Measurements from ENCODE around the gene CACNA2D3.

The CACNA2D3 gene

DNA sequence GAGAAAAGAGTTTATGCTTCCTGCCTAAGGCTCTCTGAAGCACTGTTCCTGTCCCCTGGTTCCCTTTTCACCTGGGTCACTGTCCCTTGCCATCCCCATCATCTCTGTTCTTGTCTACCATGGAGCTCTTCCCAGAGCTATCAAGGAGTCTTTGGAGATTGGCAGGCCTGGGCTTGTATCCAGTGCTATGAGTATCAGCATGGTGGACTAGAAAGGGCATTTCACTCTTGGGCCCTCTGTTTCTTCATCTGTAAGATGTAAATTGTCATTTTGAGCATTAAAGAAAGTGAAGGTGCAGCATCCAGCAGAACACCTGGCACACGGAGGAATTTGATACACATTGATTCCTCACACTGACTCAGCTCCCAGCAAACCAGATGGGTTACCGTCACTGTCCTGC lies 388.2 kb downstream of the CACNA2D3 start:
- DNase-seq (ENCODE audit: low read depth, low spot score) = no peak
- H3K27ac ChIP-seq = no peak overlapping the region

DNA sequence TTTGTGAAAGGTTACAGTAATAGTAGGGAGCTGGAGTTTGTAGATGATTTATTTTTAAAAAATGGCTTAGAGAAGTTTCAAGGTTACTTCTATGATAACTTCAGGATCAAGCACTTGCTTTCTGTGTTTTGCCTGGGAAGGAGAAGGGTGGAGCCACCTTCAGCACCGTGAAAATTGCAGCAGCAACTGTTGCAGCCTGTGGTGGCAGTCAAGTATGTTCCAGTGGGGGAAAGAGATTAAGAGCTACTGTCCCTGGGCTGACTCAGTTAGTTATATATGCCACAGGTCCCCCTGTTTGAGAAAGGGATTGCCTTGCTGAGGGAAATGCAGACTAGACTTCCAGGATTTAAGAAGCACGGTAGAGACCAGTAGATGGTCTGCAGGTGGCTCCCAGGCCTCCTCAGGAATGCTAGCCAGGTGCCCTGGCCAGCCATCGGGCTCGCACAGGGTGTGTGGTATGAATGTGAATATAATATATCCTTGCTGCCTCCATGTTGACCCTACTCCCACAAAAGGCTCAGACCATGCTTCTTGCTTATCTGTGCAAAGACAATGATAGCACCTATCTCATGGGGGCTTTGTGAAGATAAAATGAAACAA lies 389.5 kb downstream of the CACNA2D3 start:
- no peak for DNase-seq (ENCODE audit: low read depth, low spot score)
- no peak overlapping the region for H3K27ac ChIP-seq

DNA sequence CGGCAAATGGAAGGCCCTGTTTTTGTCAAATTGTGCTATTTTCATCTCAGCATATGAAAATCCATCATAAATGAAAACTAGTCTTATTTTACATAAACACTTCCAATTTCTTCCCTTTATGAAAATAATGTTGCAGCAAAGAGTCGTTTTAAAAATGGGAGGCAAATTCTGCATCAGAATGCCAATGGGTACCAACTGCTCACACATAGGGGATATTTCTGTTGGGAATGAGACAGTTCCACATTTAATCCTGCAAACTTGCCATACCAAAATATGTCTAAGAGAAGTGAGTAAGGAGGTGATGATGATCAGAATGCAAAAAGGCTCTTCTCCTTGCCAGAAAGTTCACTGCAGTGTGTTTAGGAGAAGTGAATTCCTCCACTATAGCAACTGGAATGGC lies 391.7 kb downstream of the CACNA2D3 start:
- H3K27ac ChIP-seq = no peak overlapping the region
- no peak for DNase-seq (ENCODE audit: low read depth, low spot score)

DNA sequence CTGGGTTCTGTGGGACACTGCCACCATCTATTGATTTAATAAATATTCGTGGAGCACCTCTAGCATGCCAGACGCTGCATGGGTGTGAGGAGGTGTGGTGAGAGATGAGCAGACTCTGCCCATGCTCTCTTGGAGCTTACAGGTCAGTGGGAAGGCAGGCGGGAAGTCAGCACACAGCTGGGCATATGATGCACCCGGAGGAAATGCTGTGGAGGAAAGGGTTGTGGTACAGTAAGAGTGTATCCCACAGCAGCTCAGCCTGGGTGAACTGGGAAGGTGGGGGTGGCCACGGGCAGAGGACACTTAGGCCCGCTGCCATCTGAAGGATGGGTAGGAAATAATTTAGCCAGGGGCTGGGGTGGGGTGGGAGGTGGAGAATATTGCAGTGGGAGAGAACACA lies 392.1 kb downstream of the CACNA2D3 start:
- DNase-seq (ENCODE audit: low read depth, low spot score) = no peak

DNA sequence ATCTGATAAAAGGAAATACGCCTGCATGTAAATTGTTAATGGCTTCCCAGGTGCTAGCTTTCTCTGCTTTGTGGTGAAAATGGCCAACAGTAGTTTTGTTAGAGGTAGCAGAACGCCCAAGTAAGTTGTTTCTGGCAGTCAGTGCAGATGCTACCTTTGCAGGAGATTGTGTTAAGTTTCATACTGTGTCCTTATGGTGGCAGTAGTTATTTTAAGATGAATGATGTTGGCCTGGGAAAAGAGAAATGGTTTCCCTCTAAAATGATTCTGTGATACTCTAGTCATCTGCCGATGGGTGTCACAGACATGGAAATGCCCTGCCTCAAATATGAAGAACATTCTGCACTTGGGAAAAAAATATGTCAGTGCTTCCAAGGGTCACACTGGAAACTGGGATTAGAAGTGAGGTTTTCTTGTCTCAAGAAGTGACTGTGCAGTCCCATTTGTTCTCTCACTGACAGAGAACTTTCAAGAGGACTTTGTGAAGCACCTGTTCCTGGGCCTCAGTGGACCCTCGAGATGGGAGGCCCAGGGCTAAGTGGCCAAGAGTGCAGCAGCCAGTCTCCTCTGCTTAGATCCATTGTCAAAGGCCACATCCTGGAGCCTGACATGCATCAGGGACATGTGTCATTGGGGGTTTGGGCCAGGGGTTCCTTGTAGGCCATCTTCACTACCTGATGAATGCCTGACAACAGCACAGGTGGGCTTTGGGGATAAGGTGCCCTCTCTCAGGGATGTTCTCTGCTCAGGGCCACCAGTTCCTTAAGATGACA lies 393.3 kb downstream of the CACNA2D3 start:
- H3K27ac ChIP-seq = no peak overlapping the region
- no peak for DNase-seq (ENCODE audit: low read depth, low spot score)

More for the DNA sequence above, 392.1 kb downstream of the CACNA2D3 start:
- no peak overlapping the region for H3K27ac ChIP-seq

DNA sequence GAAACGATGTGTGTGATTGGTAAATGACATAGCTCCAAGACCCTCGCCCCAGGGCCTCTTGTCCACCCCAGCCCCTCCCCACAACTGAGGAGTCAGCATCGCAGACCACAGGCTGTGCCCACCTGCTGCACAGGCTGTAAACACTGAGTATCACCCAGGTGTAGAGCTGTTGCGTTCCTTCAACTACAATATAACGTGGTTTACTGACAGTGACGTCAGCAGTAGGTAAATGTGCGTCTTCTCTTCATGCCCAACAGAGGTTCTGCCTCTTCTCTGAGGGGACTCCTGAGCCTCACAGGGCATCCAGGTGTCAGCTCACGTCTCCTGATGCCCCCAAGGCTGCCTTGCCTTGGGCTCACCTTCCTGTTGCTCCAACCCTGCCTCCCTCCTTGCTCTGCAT lies 395.1 kb downstream of the CACNA2D3 start:
- no peak overlapping the region for H3K27ac ChIP-seq
- no peak for DNase-seq (ENCODE audit: low read depth, low spot score)

DNA sequence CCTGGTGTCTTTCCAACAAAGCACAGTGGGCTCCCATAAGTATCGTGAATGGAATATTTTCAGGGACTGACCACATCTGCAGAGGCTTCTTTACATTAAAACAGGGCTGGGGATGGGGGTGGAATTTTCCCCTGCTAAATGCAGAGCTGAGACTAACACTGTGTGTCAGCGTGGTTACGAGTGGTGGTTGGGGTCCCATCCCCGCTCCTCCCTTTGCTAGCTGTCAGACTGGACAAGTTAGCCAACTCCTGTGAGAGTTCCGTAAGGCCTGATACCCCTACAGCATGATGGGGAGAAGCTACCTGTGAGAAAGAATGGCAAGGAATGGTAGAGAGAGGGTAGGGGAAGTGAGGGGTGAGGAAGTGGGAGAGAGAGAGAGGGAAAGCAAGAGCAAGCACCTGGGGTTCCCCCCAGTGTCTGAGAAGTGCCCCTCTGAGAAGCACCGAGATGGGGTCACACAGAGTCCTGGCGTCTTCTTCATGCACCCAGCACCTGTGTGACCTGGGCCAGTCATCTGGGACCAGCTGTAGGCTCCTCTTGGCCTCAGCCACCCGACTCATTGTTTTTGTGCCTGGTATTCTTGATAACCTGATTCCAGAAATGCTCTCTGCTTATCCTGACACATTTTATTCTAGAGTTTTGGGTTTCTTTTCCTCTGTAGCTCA lies 395.8 kb downstream of the CACNA2D3 start:
- no peak for DNase-seq (ENCODE audit: low read depth, low spot score)
- H3K27ac ChIP-seq = no peak overlapping the region

DNA sequence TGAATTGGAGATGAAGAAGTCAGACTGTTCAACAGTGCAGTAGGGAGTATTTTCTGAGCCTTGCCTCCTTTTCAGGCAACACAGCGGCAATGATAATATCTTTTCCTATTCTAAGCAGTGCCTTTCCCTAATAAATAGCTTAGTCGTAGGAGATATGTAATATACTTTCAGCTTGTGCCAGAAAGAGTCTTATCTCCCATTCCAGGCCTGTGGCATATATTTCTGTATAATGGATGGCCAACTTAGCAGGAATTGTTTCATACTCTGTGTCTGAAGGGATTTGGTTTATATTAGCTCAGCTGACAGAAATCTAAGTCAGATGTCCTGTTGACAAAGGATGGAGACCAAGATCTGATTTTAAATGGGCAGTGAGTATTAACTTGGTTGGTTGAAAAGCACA lies 397.1 kb downstream of the CACNA2D3 start:
- DNase-seq (ENCODE audit: low read depth, low spot score) = no peak
- no peak overlapping the region for H3K27ac ChIP-seq

DNA sequence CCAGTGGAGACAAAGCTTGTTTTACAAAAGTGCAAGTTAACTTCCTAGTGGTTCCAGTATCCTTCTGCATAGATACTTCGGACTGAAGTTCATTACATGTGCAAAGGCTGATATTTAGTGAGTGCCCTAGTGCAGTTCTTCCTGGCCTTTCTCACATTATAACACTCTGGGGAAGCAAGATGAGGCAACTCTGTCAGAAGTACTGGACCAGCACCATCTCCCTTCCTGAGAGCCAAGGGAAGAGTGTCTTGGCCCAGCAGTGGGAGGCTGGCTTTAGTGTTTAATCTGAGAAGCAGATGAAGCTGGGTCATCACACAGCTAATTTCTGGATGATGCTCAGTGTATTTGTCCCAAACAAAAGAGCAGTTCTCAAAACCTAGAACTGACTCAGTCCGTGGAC lies 397.7 kb downstream of the CACNA2D3 start:
- H3K27ac ChIP-seq = no peak overlapping the region
- no peak for DNase-seq (ENCODE audit: low read depth, low spot score)

DNA sequence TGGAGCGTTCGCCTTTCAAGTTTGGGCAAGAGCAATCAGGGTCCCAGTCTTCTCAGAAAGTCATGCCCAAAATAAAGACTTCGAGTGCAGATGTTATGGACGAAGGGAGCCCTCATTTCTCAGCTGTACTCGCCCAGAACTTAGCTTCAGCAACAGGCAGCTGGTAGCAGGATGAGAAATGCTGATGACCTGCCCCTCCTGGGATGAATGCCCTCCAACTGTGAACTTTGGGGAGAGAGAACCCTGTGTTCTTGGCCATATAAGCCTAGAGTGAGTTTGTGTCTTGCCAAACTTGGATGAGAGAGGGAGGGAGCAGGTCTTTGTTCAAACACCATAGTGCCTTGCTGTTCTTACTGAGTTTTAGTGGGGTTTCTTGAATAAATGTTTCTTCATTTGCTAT lies 405.2 kb downstream of the CACNA2D3 start:
- H3K27ac ChIP-seq = no peak overlapping the region
- no peak for DNase-seq (ENCODE audit: low read depth, low spot score)

DNA sequence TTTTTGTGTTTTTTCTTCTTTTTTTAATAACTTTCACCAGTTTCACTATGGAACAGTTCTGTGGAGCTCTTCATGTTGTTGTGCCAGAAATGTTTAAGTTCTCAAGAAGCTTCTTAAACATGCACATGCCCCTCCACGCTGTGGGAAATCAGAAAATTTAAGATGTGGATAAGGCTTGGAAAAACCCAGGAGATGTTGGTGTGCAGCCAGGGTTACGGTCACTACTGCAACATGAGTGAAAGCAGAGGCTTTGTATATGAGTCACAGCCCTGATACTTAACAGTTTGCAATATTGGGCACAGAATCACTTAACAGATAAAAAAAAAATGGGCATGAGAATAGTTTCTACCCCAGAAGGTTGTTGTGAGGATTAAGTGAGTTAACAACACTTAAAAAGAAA lies 405.6 kb downstream of the CACNA2D3 start:
- no peak for DNase-seq (ENCODE audit: low read depth, low spot score)

DNA sequence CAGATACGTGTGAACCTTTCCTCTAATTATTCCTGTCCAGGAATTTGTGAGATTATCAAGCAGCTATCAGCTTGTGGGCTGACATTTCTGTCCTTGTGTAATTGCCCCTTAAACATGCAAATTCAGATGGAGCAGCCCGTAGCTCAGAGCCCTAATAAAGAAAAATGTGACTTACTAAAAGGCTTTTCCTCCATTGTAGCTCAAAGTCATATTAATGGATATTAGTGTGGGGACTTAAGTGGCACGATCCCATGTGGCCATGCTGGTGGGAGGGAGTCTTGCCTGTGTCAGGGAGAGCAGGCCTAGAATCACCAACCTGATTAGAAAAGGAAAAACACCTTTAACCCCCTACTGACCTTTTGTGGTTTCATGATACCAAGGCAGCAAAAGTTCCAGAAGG lies 406.3 kb downstream of the CACNA2D3 start:
- no peak for DNase-seq (ENCODE audit: low read depth, low spot score)
- no peak overlapping the region for H3K27ac ChIP-seq

More for the DNA sequence above, 405.6 kb downstream of the CACNA2D3 start:
- no peak overlapping the region for H3K27ac ChIP-seq

DNA sequence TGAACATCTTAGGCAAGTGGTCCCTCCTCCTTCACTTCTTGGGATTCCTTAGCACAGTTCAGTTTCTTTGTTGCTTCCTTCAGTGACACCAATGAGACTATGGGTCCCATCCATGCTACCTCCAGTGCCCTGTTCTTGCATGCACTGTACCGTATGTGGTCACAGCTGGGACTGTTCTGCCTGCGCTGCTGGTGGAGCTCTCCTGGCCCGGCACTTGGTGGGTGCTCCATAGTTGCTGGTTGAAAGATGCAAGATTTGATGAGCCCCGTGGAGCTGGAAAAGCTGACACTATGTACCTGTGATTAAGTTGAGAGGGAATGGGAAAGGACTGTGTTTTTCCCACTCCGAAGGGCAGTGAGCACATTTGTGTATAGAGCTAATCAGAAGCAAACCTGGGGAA lies 407.7 kb downstream of the CACNA2D3 start:
- no peak for DNase-seq (ENCODE audit: low read depth, low spot score)
- H3K27ac ChIP-seq = no peak overlapping the region

DNA sequence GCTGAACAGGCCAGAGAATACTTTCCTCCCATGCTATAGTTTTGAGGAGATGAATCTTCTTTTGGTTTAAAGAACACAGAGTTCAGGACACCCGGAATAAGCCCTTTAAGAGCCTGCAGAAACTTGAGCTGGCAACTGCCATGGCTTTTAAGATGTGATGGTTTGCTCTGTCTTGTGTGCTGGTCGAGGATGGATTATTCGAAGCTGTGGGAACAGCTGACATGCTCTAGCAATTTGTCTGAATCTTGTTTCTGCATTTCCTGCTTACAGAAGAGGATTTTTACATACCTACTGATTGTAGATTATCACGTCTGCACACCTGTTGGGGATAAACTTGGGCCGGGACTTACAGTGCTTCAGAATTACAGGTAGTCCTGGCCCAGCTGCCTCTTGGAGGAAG lies 408.6 kb downstream of the CACNA2D3 start:
- H3K27ac ChIP-seq = no peak overlapping the region
- no peak for DNase-seq (ENCODE audit: low read depth, low spot score)

DNA sequence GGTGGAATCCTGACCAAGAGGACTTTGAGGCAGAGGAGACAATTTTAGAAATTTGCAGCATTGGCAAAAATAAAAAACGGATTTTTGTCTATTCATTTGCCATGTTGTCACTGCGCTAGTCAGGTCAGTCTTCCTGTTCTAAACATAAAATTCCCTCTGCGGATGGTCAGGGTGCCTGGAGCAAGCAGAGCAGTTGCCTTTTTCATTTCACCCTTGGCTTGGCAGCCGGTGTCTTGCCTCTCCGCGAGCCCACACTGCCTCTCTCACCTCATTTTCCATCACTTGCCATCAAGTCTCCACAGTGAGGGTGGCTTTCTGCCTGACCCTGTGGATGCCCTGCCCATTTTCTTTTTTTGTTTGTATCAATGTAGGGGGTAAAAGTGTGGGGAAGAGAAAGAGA lies 409.4 kb downstream of the CACNA2D3 start:
- H3K27ac ChIP-seq = no peak overlapping the region
- no peak for DNase-seq (ENCODE audit: low read depth, low spot score)

DNA sequence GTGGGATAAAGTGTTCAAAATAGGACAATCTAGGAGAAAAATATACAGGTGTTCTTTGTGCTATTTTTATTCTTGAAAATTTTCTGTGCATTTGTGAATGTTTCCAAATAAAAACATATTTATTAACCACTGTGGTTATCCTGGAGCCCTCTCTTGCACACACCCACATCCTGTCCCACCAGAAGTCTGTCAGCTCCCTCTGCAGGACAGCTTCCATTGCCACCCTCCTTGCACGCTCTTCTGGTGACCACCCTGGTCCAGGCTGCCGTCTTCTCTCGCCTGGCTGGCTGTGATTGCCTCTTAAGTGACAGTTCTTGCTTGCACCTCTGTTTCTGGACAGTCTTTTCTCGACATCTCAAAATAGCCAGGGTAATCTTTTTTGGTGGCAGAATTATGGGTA lies 411.5 kb downstream of the CACNA2D3 start:
- DNase-seq (ENCODE audit: low read depth, low spot score) = no peak
- H3K27ac ChIP-seq = no peak overlapping the region

DNA sequence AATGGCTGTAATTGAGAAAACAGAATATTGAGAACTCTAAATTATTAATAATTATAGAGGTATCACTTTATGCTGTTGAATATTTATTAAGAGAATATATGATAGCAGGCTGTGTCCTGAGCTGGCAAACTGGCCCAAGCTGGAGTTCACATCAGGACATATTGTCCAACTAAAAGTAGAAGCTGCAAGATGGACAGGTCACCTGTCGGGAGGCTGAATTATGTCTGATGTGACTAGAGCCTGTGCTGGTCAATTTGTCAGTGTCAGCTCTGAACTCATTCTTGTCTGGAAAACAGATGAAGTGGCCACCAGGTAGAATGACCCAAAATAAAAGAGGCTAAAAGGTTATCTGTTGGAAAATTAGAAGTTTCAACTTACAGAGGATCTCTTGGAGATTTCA lies 413.3 kb downstream of the CACNA2D3 start:
- no peak overlapping the region for H3K27ac ChIP-seq
- DNase-seq (ENCODE audit: low read depth, low spot score) = no peak

DNA sequence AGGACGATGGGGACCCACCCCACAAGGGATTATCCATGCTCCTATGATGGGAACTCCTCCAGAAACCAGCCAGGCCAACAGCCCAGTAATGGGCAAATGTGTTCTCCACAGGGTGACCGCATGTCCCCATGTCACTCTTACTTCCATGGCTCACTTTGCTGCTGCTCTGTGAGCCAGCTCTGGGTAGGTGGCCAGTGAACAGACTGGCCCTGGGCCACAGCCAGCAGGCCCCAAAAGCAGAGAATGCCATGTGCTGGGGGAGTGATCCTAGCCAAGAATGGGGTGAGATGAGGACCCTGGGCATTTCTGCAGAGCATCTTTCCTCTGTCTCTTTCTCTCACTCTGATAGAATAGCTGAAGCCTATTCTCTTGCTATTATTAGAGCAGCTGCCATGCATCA lies 414.1 kb downstream of the CACNA2D3 start:
- no peak overlapping the region for H3K27ac ChIP-seq
- no peak for DNase-seq (ENCODE audit: low read depth, low spot score)

DNA sequence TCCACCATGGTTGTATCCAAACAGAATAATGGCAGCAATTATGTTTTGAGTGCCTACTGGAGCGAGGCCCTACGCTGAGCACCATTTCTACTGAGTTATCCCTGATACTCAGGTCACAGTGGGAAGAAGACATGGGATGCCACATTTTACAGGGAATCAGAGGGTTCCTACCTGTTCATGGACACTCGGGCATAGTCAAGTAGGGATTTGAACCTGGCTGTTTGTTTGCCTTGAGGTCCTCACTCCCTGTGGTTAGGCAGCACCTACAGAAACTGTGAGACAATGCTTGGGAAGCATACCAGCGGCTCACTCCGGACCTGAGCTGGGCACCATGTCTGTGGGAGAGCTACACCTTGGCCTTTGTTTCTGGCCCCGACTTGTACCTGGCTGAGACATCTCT lies 415.2 kb downstream of the CACNA2D3 start:
- H3K27ac ChIP-seq = no peak overlapping the region
- DNase-seq (ENCODE audit: low read depth, low spot score) = no peak

DNA sequence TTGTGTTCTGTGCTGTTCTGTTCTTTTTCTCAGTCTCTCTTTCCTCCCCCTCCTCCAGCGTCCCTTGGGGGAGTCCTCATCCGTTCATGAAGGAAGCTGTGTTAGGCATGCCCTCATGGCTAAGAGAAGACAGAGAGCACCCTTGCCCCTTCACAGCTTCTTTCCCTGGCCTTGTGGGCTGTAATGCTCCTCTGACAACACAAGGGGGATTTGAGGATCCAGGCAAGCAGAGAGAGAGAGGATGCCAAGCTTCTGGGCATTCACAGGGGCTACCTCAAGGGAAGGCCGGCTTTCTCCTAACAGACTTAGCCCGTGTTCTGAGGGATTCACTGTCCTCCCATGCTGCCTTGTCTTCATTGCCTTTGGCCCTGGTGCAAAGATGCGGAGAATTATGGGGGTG lies 416.0 kb downstream of the CACNA2D3 start:
- no peak overlapping the region for H3K27ac ChIP-seq
- no peak for DNase-seq (ENCODE audit: low read depth, low spot score)

DNA sequence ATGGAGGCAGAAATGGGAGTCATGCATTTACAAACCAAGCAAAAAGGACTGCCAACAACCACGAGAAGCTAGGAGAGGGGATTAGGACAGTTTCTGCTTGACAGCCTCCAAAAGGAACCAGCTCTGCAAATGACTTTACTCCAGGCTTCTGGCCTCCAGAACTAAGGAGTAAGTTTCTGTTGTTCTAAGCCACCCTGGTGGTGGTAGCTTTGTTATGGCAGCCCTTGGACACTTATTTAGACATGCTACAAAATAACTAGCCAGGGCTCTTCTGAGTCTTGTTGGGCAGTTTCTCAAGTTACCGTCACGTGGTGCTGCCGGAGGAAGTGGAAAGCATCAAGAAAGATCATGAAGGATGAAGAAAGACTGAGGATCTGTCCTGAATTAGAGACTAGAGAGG lies 419.0 kb downstream of the CACNA2D3 start:
- DNase-seq (ENCODE audit: low read depth, low spot score) = no peak
- H3K27ac ChIP-seq = no peak overlapping the region

DNA sequence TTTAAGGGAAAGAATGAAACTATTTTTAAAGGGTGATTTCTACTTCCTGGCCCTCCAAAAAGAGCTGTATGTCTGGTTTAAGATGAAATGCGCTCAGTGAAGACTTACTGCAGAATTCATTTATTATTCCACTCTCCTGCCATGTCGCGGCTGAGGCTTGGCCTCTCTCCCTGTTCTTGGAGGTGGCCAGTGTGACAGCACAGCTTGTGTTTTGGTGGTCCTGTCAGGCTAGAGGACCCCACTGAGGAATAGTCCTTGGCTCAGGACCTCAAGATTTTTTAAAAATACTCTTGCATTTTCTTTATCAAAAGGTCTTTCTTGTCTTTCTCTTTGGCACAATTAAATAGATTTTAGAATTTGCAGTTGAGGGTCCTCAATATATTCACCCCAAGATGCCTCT lies 421.1 kb downstream of the CACNA2D3 start:
- H3K27ac ChIP-seq = no peak overlapping the region
- no peak for DNase-seq (ENCODE audit: low read depth, low spot score)
